ENCODE data around the gene KRCC1.

- TF ChIP-seq POLR2A (IDR thresholded peaks at IDR 0.05; ENCODE audit: low read depth, low read length) (no peak), POLR2AphosphoS5 (IDR thresholded peaks at IDR 0.05; ENCODE audit: low read depth, low read length) (no peak)
These were observed 1.9 kb upstream of the KRCC1 start for GRCh38 chr2:88057437-88057844.

Measured in GM12892 (cell line).